HepG2 (cell line): ENCODE data around the gene VGLL4. TPM values are rescaled to one million over a fixed set of nuclear protein-coding genes. Genes with fewer than 3 reads are reported as not detected.

Experiments
- ATAC-seq: fragments of 200-7000 bp; cut with Tn5 transposase; 3 replicates; pipeline ENCODE4 v1.9.1; 2020; ENCODE audit warnings: mild to moderate bottlenecking, moderate library complexity
- BruUV-seq: library from RNA; stranded (reverse); fragments of 400-500 nt; replicated peaks from 2 replicates; lab custom pipeline; 2021; lab: Mats Ljungman, UMichigan
- CTCF ChIA-PET: fragments of 300-600 bp; formaldehyde crosslinking; extraction: SDS; loops from one replicate; lab custom pipeline; 2021; ENCODE audit warnings: low total read pairs, inconsistent platforms, low intra/inter-chr PET ratio; lab: Yijun Ruan, JAX
- POLR2A ChIA-PET: fragments of 350-600 bp; sonication (Branson Sonifier 250); formaldehyde crosslinking; loops from one replicate; lab custom pipeline; 2020; ENCODE audit warnings: antibody characterized with exemption, inconsistent platforms; lab: Yijun Ruan, JAX
- DNase-seq: peaks from one replicate; pipeline ENCODE4 v3.0.0-alpha.2; 2015; ENCODE audit warnings: low spot score
- FAIRE-seq: peaks from 3 replicates; lab custom pipeline; 2011; peaks lifted over from hg19 to GRCh38; lab: Jason Lieb, UNC
- H2AFZ ChIP-seq: one replicate; pipeline ENCODE4 v1.6.1; 2011; ENCODE audit warnings: low read length, inconsistent platforms
- H3K27ac ChIP-seq: fragments of 300-600 bp; 3 replicates; pipeline ENCODE4 v1.8.0; 2011; ENCODE audit warnings: mixed run types, mild to moderate bottlenecking, mixed read lengths, low read length, inconsistent platforms; ENCODE audit not compliant: insufficient read depth; ENCODE audit errors: extremely low read length
- H3K27me3 ChIP-seq, 2 experiments: fragments of 200-600 bp in 1 of 2; 2 replicates in 1 of 2; 3 replicates in 1 of 2; pipeline versions ENCODE4 v1.6.0 to v1.8.0; 2011; ENCODE audit warnings: low read length in 2 of 2, mild to moderate bottlenecking in 2 of 2, moderate library complexity in 2 of 2, inconsistent platforms in 1 of 2; ENCODE audit not compliant: insufficient read depth in 2 of 2, control insufficient read depth in 1 of 2
- H3K36me3 ChIP-seq, 2 experiments: fragments of 200-600 bp in 1 of 2; replicated peaks in 1 of 2; 2 replicates in 1 of 2; 3 replicates in 1 of 2; pipeline versions ENCODE4 v1.5.1 to v1.8.0; 2011; ENCODE audit warnings: low read length in 2 of 2, inconsistent platforms in 1 of 2; ENCODE audit not compliant: insufficient read depth in 2 of 2, control insufficient read depth in 1 of 2
- H3K4me1 ChIP-seq: 2 replicates; pipeline ENCODE4 v1.5.1; 2012; ENCODE audit warnings: low read length, inconsistent platforms; ENCODE audit not compliant: insufficient read depth
- H3K4me2 ChIP-seq: 2 replicates; pipeline ENCODE4 v1.6.0; 2011; ENCODE audit warnings: low read depth, low read length, inconsistent platforms
- H3K4me3 ChIP-seq, 3 experiments: fragments of 200-600 bp in 1 of 3; sonication (generic), shearing (Covaris generic) in 1 of 3; replicated peaks in 1 of 3; 2 replicates each; pipeline ENCODE4 v1.5.1; 2011 to 2016; ENCODE audit warnings: low read length in 3 of 3, inconsistent platforms in 2 of 3, low read depth in 2 of 3, mild to moderate bottlenecking in 2 of 3, control low read depth in 1 of 3, mixed read lengths in 1 of 3; ENCODE audit not compliant: insufficient read depth in 1 of 3
- H3K79me2 ChIP-seq: one replicate; pipeline ENCODE4 v1.6.1; 2011; ENCODE audit warnings: low read length, inconsistent platforms; ENCODE audit not compliant: insufficient read depth
- H3K9ac ChIP-seq: 2 replicates; pipeline ENCODE4 v1.6.0; 2011; ENCODE audit warnings: mild to moderate bottlenecking, low read depth, low read length, inconsistent platforms; ENCODE audit not compliant: insufficient read depth
- H3K9me3 ChIP-seq: 2 replicates; pipeline ENCODE4 v1.5.1; 2012; ENCODE audit warnings: mild to moderate bottlenecking, low read length
- H4K20me1 ChIP-seq: 2 replicates; pipeline ENCODE4 v1.6.0; 2011; ENCODE audit warnings: inconsistent platforms, mild to moderate bottlenecking, low read length, moderate library complexity; ENCODE audit not compliant: insufficient read depth
- FOXA3 ChIP-seq: IDR thresholded peaks from 2 replicates; pipeline ENCODE4 v1.6.1; 2016; ENCODE audit warnings: missing genetic modification reagents, missing compliant biosample characterization
- IKZF4 ChIP-seq: sonication (generic); formaldehyde crosslinking; IDR thresholded peaks from 2 replicates; pipeline ENCODE4 v1.5.1; 2020; ENCODE audit warnings: borderline replicate concordance, mild to moderate bottlenecking, low read depth, missing genetic modification reagents; ENCODE audit errors: not compliant biosample characterization
- JARID2 ChIP-seq: sonication (generic); formaldehyde crosslinking; IDR thresholded peaks from 2 replicates; pipeline ENCODE4 v1.8.1; 2023; ENCODE audit warnings: missing genetic modification reagents, inconsistent platforms; ENCODE audit not compliant: insufficient replicate concordance
- KMT2B ChIP-seq: IDR thresholded peaks from 2 replicates; pipeline ENCODE4 v1.6.1; 2016; ENCODE audit warnings: missing genetic modification reagents, missing compliant biosample characterization
- MBD4 ChIP-seq: IDR thresholded peaks from 2 replicates; pipeline ENCODE4 v1.6.1; 2012; ENCODE audit warnings: low read length, inconsistent platforms, borderline replicate concordance
- POLR2A ChIP-seq, 2 experiments: IDR thresholded peaks; 2 replicates each; pipeline ENCODE4 v1.6.1; 2011; ENCODE audit warnings: low read depth in 2 of 2, low read length in 2 of 2, mild to moderate bottlenecking in 1 of 2, moderate library complexity in 1 of 2; ENCODE audit not compliant: insufficient read depth in 1 of 2
- RAD51 ChIP-seq: fragments of 450-650 bp; IDR thresholded peaks from 2 replicates; pipeline ENCODE4 v1.6.1; 2016; ENCODE audit warnings: borderline replicate concordance
- SALL2 ChIP-seq: sonication (generic); formaldehyde crosslinking; IDR thresholded peaks from 2 replicates; pipeline ENCODE4 v1.8.1; 2023; ENCODE audit warnings: mild to moderate bottlenecking, missing genetic modification reagents, inconsistent platforms
- SOX13 ChIP-seq, 3 experiments: fragments of 450-650 bp in 1 of 3; sonication (generic) in 1 of 3; formaldehyde crosslinking in 1 of 3; IDR thresholded peaks in 2 of 3; conservative IDR thresholded peaks in 1 of 3; 2 replicates each; pipeline versions ENCODE4 v1.5.0 to v1.6.1; 2016 to 2020; ENCODE audit warnings: antibody characterized with exemption in 1 of 3, mild to moderate bottlenecking in 1 of 3, missing compliant biosample characterization in 1 of 3, missing genetic modification reagents in 1 of 3, moderate library complexity in 1 of 3
- ZBTB38 ChIP-seq: sonication (generic); formaldehyde crosslinking; IDR thresholded peaks from 2 replicates; pipeline ENCODE4 v1.5.1; 2020; ENCODE audit warnings: mild to moderate bottlenecking, missing genetic modification reagents
- ZNF790 ChIP-seq: sonication (generic); formaldehyde crosslinking; IDR thresholded peaks from 2 replicates; pipeline ENCODE4 v1.8.0; 2022; ENCODE audit warnings: missing genetic modification reagents, mild to moderate bottlenecking, borderline replicate concordance
- WGBS: methylation state at CpG from one replicate; pipeline ENCODE4 v1.1.6; 2017; ENCODE audit warnings: low lambda C conversion rate; 5-methylcytosine and 5-hydroxymethylcytosine counted together
- in situ Hi-C: cut with HindIII; loops from 2 replicates; pipeline ENCODE4 v1.10.0; 2017; ENCODE audit warnings: low pct_unique_long_range_greater_than_20kb; ENCODE audit not compliant: extremely low pct_ligation_motif_present
- intact Hi-C: fragments of 100-400 bp; cut with micrococcal nuclease; formaldehyde crosslinking; loops from one replicate; pipeline ENCODE4 v1.10.0; 2022; ENCODE audit not compliant: unreplicated experiment
- polyA plus RNA-seq, 8 experiments: library from polyadenylated mRNA; depleted of rRNA in 3 of 8; stranded (reverse) in 7 of 8; unstranded in 1 of 8; fragments of >200 nt; fragmentation: Illumina TruSeq in 4 of 8; extraction: Trizol in 4 of 8; gene quantifications; 2 replicates each; pipeline versions ENCODE4 v1.2.1 to v1.2.3, GENCODE V29; 2011 to 2016; ENCODE audit warnings: low read depth in 4 of 8, missing spikeins in 1 of 8, mixed read lengths in 1 of 8; ENCODE audit not compliant: insufficient read depth in 1 of 8
- total RNA-seq, 5 experiments: library from RNA; depleted of rRNA; stranded (reverse); fragments of >200 nt; fragmentation: Illumina TruSeq; extraction: Trizol; gene quantifications; 2 replicates each; pipeline ENCODE4 v1.2.3, GENCODE V29; 2016; ENCODE audit warnings: low read depth in 1 of 5
- TF ChIP-seq, protein P1 (sequence below): sonication (generic); formaldehyde crosslinking; IDR thresholded peaks from 2 replicates; pipeline ENCODE4 v1.5.0; 2020; ENCODE audit warnings: missing genetic modification reagents

The VGLL4 gene
- total and polyA plus RNA-seq, 2 of the 13 experiments (the other 11 are each of a cell fraction or from before 2014, with no cell fraction given), result 23.2 to 39.0 TPM

- no peak overlapping the region for H3K4me3 ChIP-seq
- peaks cover 76% of the 10 kb centered on the region for H3K4me1 ChIP-seq
- ATAC-seq, result no peak
- H3K79me2 ChIP-seq, result peaks cover 99% of the 10 kb centered on the region
- H3K27ac ChIP-seq, result no peak overlapping the region
- no TSS peak for BruUV-seq
- H3K9me3 ChIP-seq, result no peaks in the 10 kb centered on the region
- H3K9ac ChIP-seq, result no peak overlapping the region
- no peak for TF ChIP-seq RAD51
- no peak overlapping the region for H3K4me2 ChIP-seq
- H2AFZ ChIP-seq, result no peak overlapping the region
- H3K27me3 ChIP-seq, result no peaks in the 10 kb centered on the region
- POLR2A ChIA-PET, result interaction anchor here (1.8 kb wide), 1 partner anchor 31 kb away, joined by 4 read pairs; no protein-coding TSS in a partner anchor
- peaks cover 31% of the 10 kb centered on the region for H4K20me1 ChIP-seq
- 90% methylated on average over 11 of the region's 11 CpGs for WGBS
- in situ Hi-C loops (loop anchor here (5.0 kb wide), 1 partner anchor 53 kb away; the partner anchor contains the start of gene VGLL4), intact Hi-C loops (no loop called here)
- no peak for FAIRE-seq
- H3K36me3 ChIP-seq, result peaks cover 15 to 38% of the 10 kb centered on the region in 2 experiments
- CTCF ChIA-PET, result no interaction called here
- DNase-seq, result no peak
Observed at GRCh38 chr3:11589706-11590105, 54.0 kb downstream of the VGLL4 start.

- peaks cover 15 to 38% of the 10 kb centered on the region in 2 experiments for H3K36me3 ChIP-seq
- peaks cover 26% of the 10 kb centered on the region for H4K20me1 ChIP-seq
- TF ChIP-seq ZNF790 (CRISPR knock-in tag) (no peak), JARID2 (no peak), ZBTB38 (CRISPR knock-in tag) (no peak), FOXA3 (CRISPR knock-in tag) (no peak), IKZF4 (CRISPR knock-in tag) (no peak), KMT2B (CRISPR knock-in tag) (no peak), POLR2A (IDR thresholded peaks at IDR 0.05; ENCODE audit: insufficient read depth in 1 of 2, low read depth in 2 of 2, low read length in 2 of 2) (no peak), SALL2 (CRISPR knock-in tag) (no peak), SOX13 (IDR thresholded peaks at IDR 0.05) (no peak), SOX13 (CRISPR knock-in tag; conservative IDR thresholded peaks at IDR 0.05 in 1 of 2, IDR thresholded peaks at IDR 0.05 in 1 of 2) (no peak), MBD4 (no peak)
- TF ChIP-seq, protein P1, sequence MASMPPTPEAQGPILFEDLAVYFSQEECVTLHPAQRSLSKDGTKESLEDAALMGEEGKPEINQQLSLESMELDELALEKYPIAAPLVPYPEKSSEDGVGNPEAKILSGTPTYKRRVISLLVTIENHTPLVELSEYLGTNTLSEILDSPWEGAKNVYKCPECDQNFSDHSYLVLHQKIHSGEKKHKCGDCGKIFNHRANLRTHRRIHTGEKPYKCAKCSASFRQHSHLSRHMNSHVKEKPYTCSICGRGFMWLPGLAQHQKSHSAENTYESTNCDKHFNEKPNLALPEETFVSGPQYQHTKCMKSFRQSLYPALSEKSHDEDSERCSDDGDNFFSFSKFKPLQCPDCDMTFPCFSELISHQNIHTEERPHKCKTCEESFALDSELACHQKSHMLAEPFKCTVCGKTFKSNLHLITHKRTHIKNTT (CRISPR knock-in tag), result no peak
- peaks cover 66% of the 10 kb centered on the region for H3K4me1 ChIP-seq
- ChIA-PET POLR2A (no interaction called here), CTCF (no interaction called here)
- ATAC-seq, result no peak
- H3K4me3 ChIP-seq, result no peak overlapping the region
- no peaks in the 10 kb centered on the region for H3K27me3 ChIP-seq
- no peak overlapping the region for H3K9ac ChIP-seq
- BruUV-seq, result no TSS peak
- no peak overlapping the region for H3K27ac ChIP-seq
- no peak overlapping the region for H2AFZ ChIP-seq
- DNase-seq, result no peak
- in situ Hi-C loops (no loop called here), intact Hi-C loops (no loop called here)
- peaks cover 99% of the 10 kb centered on the region for H3K79me2 ChIP-seq
- WGBS, result 84% methylated on average over 3 of the region's 3 CpGs
- no peak for FAIRE-seq
- no peak overlapping the region for H3K4me2 ChIP-seq
- H3K9me3 ChIP-seq, result no peaks in the 10 kb centered on the region
Observed at GRCh38 chr3:11588755-11589154, 55.0 kb downstream of the VGLL4 start.
